Measurements from ENCODE around the gene APOM. TPM values are rescaled to one million over a fixed set of nuclear protein-coding genes. Genes with fewer than 3 reads are reported as not detected.

Gene APOM
- polyA plus RNA-seq, 4 donors: 7.2 to 32.8 (median 8.2) TPM

DNA sequence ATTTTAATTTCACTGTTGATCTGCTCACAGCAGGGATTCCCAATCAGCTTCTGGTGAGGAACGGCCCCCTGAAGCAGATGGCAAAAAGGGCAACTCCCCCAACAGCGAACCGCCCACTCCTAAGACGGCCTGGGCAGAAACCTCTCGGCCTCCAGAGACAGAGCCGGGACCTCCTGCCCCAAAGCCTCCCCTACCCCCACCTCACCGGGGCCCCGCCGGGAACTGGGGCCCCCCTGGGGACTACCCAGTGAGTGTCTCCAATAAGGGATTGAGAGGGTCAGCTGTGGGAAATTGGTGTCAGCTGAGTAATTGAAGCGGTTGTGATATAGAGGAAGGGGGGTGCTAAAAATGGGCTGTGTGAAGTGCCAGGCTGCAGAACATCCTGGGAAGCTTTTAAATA lies 28.7 kb upstream of the APOM start:
- H3K9me3 ChIP-seq (ENCODE audit: control insufficient read depth in 2 of 2, insufficient read depth in 1 of 2, low read depth in 1 of 2, low read length in 1 of 2): no peaks in the 10 kb centered on the region
- H3K36me3 ChIP-seq (ENCODE audit: control insufficient read depth in 3 of 3, insufficient read depth in 2 of 3, low read depth in 1 of 3, low read length in 3 of 3): peaks cover 42 to 95% (median 55%) of the 10 kb centered on the region in 3 donors
- H3K27ac ChIP-seq (ENCODE audit: low read depth in 1 of 3, low read length in 2 of 3): no peak overlapping the region
- FAIRE-seq (no peak), DNase-seq (no peak)
- H3K4me1 ChIP-seq (ENCODE audit: control insufficient read depth in 3 of 3, insufficient read depth in 2 of 3, low read depth in 1 of 3, low read length in 2 of 3): peaks cover 0 to 5% (median 0%) of the 10 kb centered on the region in 3 donors
- no peaks in the 10 kb centered on the region for H3K27me3 ChIP-seq (ENCODE audit: control insufficient read depth in 3 of 3, insufficient read depth in 3 of 3, low read length in 3 of 3)
- 91 to 97% (median 94%) methylated on average over 10 of the region's 10 CpGs for WGBS, 3 donors
- H3K4me3 ChIP-seq (ENCODE audit: low read depth in 1 of 3, low read length in 3 of 3): no peak overlapping the region

DNA sequence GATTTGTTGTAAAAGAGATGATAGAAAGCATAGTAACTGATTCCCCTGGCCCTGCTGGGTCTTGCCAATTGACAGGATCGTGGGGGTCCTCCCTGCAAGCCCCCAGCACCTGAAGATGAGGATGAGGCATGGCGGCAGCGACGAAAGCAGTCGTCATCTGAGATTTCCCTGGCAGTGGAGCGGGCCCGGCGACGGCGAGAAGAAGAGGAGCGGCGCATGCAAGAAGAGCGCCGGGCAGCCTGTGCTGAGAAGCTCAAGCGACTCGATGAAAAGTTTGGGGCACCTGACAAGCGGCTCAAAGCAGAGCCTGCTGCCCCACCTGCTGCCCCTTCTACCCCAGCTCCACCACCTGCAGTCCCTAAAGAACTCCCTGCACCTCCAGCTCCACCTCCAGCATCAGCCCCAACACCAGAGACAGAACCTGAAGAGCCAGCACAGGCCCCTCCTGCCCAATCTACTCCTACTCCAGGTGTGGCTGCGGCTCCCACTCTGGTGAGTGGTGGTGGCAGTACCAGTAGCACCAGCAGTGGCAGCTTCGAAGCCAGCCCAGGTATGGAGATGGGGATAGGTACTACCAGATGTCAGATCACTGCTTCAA lies 27.9 kb upstream of the APOM start:
- H3K4me3 ChIP-seq (ENCODE audit: low read depth in 1 of 3, low read length in 3 of 3): no peak overlapping the region
- peaks cover 42 to 97% (median 61%) of the 10 kb centered on the region in 3 donors for H3K36me3 ChIP-seq (ENCODE audit: control insufficient read depth in 3 of 3, insufficient read depth in 2 of 3, low read depth in 1 of 3, low read length in 3 of 3)
- WGBS, 3 donors: 91 to 98% (median 96%) methylated on average over 13 to 19 of the region's 19 CpGs

DNA sequence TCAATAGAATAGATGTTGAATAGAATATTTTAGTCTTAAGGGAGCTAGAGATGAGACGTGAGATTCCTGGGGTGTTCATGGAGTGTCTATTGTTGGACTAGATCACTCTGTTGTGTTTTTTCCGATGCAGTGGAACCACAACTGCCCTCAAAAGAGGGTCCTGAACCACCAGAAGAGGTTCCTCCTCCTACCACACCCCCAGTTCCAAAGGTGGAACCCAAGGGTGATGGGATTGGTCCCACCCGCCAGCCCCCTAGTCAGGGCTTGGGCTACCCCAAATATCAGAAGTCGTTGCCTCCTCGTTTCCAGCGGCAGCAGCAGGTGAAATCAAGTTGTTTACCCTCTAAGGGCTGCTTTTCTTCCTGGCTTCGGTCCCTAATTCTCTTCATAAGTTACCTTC lies 26.7 kb upstream of the APOM start:
- Histone ChIP-seq H3K4me3 (ENCODE audit: low read depth in 1 of 3, low read length in 3 of 3) (no peak overlapping the region), H3K9me3 (ENCODE audit: control insufficient read depth in 2 of 2, insufficient read depth in 1 of 2, low read depth in 1 of 2, low read length in 1 of 2) (no peaks in the 10 kb centered on the region), H3K27me3 (ENCODE audit: control insufficient read depth in 3 of 3, insufficient read depth in 3 of 3, low read length in 3 of 3) (no peaks in the 10 kb centered on the region), H3K36me3 (ENCODE audit: control insufficient read depth in 3 of 3, insufficient read depth in 2 of 3, low read depth in 1 of 3, low read length in 3 of 3) (peaks cover 45 to 98% (median 69%) of the 10 kb centered on the region in 3 donors), H3K4me1 (ENCODE audit: control insufficient read depth in 3 of 3, insufficient read depth in 2 of 3, low read depth in 1 of 3, low read length in 2 of 3) (no peaks in the 10 kb centered on the region), H3K27ac (ENCODE audit: low read depth in 1 of 3, low read length in 2 of 3) (no peak overlapping the region)
- no peak for DNase-seq
- FAIRE-seq: no peak
- WGBS, 3 donors: 89 to 92% (median 89%) methylated on average over 7 of the region's 7 CpGs

More for the DNA sequence above, 27.9 kb upstream of the APOM start:
- DNase-seq (no peak), FAIRE-seq (no peak)
- no peaks in the 10 kb centered on the region for H3K9me3 ChIP-seq (ENCODE audit: control insufficient read depth in 2 of 2, insufficient read depth in 1 of 2, low read depth in 1 of 2, low read length in 1 of 2)
- H3K4me1 ChIP-seq (ENCODE audit: control insufficient read depth in 3 of 3, insufficient read depth in 2 of 3, low read depth in 1 of 3, low read length in 2 of 3): no peaks in the 10 kb centered on the region
- H3K27me3 ChIP-seq (ENCODE audit: control insufficient read depth in 3 of 3, insufficient read depth in 3 of 3, low read length in 3 of 3): no peaks in the 10 kb centered on the region
- no peak overlapping the region for H3K27ac ChIP-seq (ENCODE audit: low read depth in 1 of 3, low read length in 2 of 3)

DNA sequence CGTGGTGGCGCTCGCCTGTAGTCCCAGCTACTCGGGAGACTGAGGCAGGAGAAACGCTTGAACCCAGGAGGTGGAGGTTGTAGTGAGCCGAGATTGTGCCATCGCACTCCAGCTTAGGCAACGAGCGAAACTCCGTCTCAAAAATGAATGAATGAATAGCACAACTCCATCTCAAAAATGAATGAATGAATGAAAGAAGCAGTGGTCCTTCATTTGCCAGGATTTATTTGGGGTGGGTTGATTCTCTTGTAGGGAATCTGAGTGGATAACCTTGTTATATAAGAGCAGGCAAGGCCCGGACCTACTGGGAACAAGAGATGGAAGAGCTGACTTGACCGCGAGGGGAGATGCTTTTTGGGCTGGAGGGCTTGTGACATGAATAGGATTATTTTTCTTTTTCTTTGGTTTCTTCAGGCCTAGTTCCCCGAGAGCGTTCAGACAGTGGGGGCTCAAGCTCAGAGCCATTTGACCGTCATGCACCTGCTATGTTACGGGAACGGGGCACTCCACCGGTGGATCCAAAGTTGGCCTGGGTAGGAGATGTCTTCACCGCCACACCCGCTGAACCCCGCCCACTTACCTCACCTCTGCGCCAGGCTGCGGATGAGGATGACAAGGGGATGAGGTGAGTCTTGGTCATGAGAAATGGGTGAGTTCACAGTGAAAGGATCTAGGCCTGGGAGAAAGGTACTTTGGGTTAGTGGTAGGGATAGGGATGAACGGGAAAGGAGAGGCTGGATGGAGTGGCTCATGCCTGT lies 25.3 kb upstream of the APOM start:
- no peaks in the 10 kb centered on the region for H3K27me3 ChIP-seq (ENCODE audit: control insufficient read depth in 3 of 3, insufficient read depth in 3 of 3, low read length in 3 of 3)
- H3K9me3 ChIP-seq (ENCODE audit: control insufficient read depth in 2 of 2, insufficient read depth in 1 of 2, low read depth in 1 of 2, low read length in 1 of 2): no peaks in the 10 kb centered on the region
- H3K36me3 ChIP-seq (ENCODE audit: control insufficient read depth in 3 of 3, insufficient read depth in 2 of 3, low read depth in 1 of 3, low read length in 3 of 3): peaks cover 55 to 98% (median 73%) of the 10 kb centered on the region in 3 donors
- H3K4me1 ChIP-seq (ENCODE audit: control insufficient read depth in 3 of 3, insufficient read depth in 2 of 3, low read depth in 1 of 3, low read length in 2 of 3): no peaks in the 10 kb centered on the region
- WGBS, 3 donors: 91 to 94% (median 92%) methylated on average over 25 of the region's 25 CpGs
- FAIRE-seq: no peak
- no peak for DNase-seq
- no peak overlapping the region for H3K4me3 ChIP-seq (ENCODE audit: low read depth in 1 of 3, low read length in 3 of 3)
- no peak overlapping the region for H3K27ac ChIP-seq (ENCODE audit: low read depth in 1 of 3, low read length in 2 of 3)

DNA sequence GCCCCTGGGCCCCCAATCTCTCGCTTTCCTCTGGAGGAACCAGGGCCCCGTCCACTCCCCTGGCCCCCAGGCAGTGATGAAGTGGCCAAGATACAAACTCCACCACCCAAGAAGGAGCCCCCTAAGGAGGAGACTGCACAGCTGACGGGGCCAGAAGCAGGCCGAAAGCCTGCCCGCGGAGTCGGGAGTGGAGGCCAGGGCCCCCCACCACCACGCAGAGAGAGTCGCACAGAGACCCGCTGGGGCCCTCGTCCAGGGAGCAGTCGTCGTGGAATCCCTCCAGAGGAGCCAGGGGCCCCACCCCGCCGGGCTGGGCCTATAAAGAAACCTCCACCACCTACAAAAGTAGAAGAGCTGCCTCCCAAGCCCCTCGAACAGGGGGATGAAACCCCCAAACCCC lies 24.5 kb upstream of the APOM start:
- Histone ChIP-seq H3K9me3 (ENCODE audit: control insufficient read depth in 2 of 2, insufficient read depth in 1 of 2, low read depth in 1 of 2, low read length in 1 of 2) (no peaks in the 10 kb centered on the region), H3K4me1 (ENCODE audit: control insufficient read depth in 3 of 3, insufficient read depth in 2 of 3, low read depth in 1 of 3, low read length in 2 of 3) (no peaks in the 10 kb centered on the region), H3K4me3 (ENCODE audit: low read depth in 1 of 3, low read length in 3 of 3) (no peak overlapping the region), H3K36me3 (ENCODE audit: control insufficient read depth in 3 of 3, insufficient read depth in 2 of 3, low read depth in 1 of 3, low read length in 3 of 3) (peaks cover 59 to 98% (median 71%) of the 10 kb centered on the region in 3 donors), H3K27me3 (ENCODE audit: control insufficient read depth in 3 of 3, insufficient read depth in 3 of 3, low read length in 3 of 3) (no peaks in the 10 kb centered on the region), H3K27ac (ENCODE audit: low read depth in 1 of 3, low read length in 2 of 3) (no peak overlapping the region)
- DNase-seq (no peak), FAIRE-seq (no peak)
- 89 to 93% (median 91%) methylated on average over 15 to 16 of the region's 16 CpGs for WGBS, 3 donors

DNA sequence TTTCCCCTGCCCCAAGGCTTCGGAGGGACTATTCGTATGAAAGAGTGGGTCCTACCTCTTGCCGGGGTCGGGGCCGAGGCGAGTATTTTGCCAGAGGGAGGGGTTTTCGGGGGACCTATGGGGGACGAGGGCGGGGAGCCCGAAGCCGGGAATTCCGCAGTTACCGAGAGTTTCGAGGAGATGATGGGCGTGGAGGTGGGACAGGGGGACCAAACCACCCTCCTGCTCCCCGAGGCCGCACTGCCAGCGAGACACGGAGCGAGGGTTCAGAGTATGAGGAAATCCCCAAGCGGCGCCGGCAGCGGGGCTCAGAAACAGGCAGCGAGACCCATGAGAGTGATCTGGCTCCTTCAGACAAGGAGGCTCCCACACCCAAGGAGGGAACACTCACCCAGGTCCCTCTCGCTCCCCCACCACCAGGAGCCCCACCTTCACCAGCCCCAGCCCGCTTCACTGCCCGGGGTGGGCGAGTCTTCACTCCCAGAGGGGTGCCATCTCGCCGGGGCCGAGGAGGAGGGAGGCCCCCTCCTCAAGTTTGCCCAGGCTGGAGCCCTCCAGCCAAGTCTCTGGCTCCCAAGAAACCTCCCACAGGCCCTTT lies 23.9 kb upstream of the APOM start:
- 86 to 92% (median 89%) methylated on average over 31 to 32 of the region's 32 CpGs for WGBS, 3 donors

DNA sequence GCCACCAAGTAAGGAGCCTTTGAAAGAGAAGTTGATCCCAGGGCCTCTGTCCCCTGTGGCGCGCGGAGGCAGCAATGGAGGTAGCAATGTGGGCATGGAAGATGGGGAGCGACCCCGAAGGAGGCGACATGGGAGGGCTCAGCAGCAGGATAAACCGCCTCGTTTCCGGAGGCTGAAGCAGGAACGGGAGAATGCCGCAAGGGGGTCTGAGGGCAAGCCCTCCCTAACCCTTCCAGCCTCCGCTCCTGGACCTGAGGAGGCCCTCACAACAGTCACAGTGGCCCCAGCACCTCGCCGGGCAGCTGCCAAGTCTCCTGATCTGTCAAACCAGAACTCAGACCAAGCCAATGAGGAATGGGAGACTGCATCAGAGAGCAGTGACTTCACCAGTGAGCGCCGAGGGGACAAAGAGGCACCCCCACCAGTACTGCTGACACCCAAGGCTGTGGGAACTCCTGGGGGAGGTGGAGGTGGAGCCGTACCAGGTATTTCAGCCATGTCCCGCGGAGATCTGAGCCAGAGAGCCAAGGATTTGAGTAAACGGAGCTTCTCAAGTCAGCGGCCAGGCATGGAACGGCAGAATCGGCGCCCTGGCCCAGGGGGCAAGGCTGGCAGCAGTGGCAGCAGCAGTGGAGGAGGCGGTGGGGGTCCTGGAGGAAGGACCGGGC lies 23.3 kb upstream of the APOM start:
- Histone ChIP-seq H3K4me3 (ENCODE audit: low read depth in 1 of 3, low read length in 3 of 3) (no peak overlapping the region), H3K9me3 (ENCODE audit: control insufficient read depth in 2 of 2, insufficient read depth in 1 of 2, low read depth in 1 of 2, low read length in 1 of 2) (no peaks in the 10 kb centered on the region), H3K27me3 (ENCODE audit: control insufficient read depth in 3 of 3, insufficient read depth in 3 of 3, low read length in 3 of 3) (no peaks in the 10 kb centered on the region), H3K4me1 (ENCODE audit: control insufficient read depth in 3 of 3, insufficient read depth in 2 of 3, low read depth in 1 of 3, low read length in 2 of 3) (no peaks in the 10 kb centered on the region), H3K27ac (ENCODE audit: low read depth in 1 of 3, low read length in 2 of 3) (no peak overlapping the region), H3K36me3 (ENCODE audit: control insufficient read depth in 3 of 3, insufficient read depth in 2 of 3, low read depth in 1 of 3, low read length in 3 of 3) (peaks cover 56 to 98% (median 72%) of the 10 kb centered on the region in 3 donors)
- FAIRE-seq (no peak), DNase-seq (no peak)
- 94 to 96% (median 95%) methylated on average over 26 of the region's 26 CpGs for WGBS, 3 donors

More for the DNA sequence above, 23.9 kb upstream of the APOM start:
- no peaks in the 10 kb centered on the region for H3K4me1 ChIP-seq (ENCODE audit: control insufficient read depth in 3 of 3, insufficient read depth in 2 of 3, low read depth in 1 of 3, low read length in 2 of 3)
- no peaks in the 10 kb centered on the region for H3K27me3 ChIP-seq (ENCODE audit: control insufficient read depth in 3 of 3, insufficient read depth in 3 of 3, low read length in 3 of 3)
- H3K36me3 ChIP-seq (ENCODE audit: control insufficient read depth in 3 of 3, insufficient read depth in 2 of 3, low read depth in 1 of 3, low read length in 3 of 3): peaks cover 56 to 98% (median 74%) of the 10 kb centered on the region in 3 donors
- no peak for FAIRE-seq
- no peak overlapping the region for H3K4me3 ChIP-seq (ENCODE audit: low read depth in 1 of 3, low read length in 3 of 3)
- no peak for DNase-seq
- H3K27ac ChIP-seq (ENCODE audit: low read depth in 1 of 3, low read length in 2 of 3): no peak overlapping the region
- no peaks in the 10 kb centered on the region for H3K9me3 ChIP-seq (ENCODE audit: control insufficient read depth in 2 of 2, insufficient read depth in 1 of 2, low read depth in 1 of 2, low read length in 1 of 2)

DNA sequence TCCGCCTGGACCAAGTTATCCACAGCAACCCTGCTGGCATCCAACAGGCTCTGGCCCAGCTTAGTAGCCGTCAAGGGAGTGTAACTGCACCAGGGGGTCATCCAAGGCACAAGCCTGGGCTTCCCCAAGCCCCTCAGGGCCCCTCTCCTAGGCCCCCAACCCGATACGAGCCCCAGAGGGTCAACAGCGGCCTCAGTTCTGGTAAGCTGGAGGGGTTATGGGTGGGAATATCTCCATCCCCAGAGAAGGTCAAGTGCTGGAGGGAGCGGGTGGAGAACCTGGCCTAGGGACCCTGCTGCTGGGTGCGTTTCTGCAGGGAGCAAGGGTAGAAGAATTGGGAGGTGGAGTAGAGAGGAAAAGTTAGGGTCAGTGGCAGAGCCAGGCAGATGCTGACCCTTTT lies 22.2 kb upstream of the APOM start:
- no peak overlapping the region for H3K27ac ChIP-seq (ENCODE audit: low read depth in 1 of 3, low read length in 2 of 3)
- no peaks in the 10 kb centered on the region for H3K4me1 ChIP-seq (ENCODE audit: control insufficient read depth in 3 of 3, insufficient read depth in 2 of 3, low read depth in 1 of 3, low read length in 2 of 3)
- 90 to 96% (median 92%) methylated on average over 7 of the region's 7 CpGs for WGBS, 3 donors
- no peaks in the 10 kb centered on the region for H3K27me3 ChIP-seq (ENCODE audit: control insufficient read depth in 3 of 3, insufficient read depth in 3 of 3, low read length in 3 of 3)
- FAIRE-seq: no peak
- H3K4me3 ChIP-seq (ENCODE audit: low read depth in 1 of 3, low read length in 3 of 3): no peak overlapping the region
- peaks cover 46 to 93% (median 62%) of the 10 kb centered on the region in 3 donors for H3K36me3 ChIP-seq (ENCODE audit: control insufficient read depth in 3 of 3, insufficient read depth in 2 of 3, low read depth in 1 of 3, low read length in 3 of 3)
- H3K9me3 ChIP-seq (ENCODE audit: control insufficient read depth in 2 of 2, insufficient read depth in 1 of 2, low read depth in 1 of 2, low read length in 1 of 2): no peaks in the 10 kb centered on the region
- DNase-seq: no peak
